Measurements from ENCODE around the gene ZDHHC8.
"Not testable (repeated sequence)": the region's sequence is repeated elsewhere in the genome, so short reads cannot be mapped to it uniquely, and the experiment has no call there.

The ZDHHC8 gene

GRCh38 chr22:20158391-20159036 is 26.9 kb downstream of the ZDHHC8 start:
- DNase-seq (ENCODE audit: low spot score): no peak

GRCh38 chr22:20159076-20159475 is 27.5 kb downstream of the ZDHHC8 start:
- no peak for DNase-seq (ENCODE audit: low spot score)

GRCh38 chr22:20159531-20159930 is 27.9 kb downstream of the ZDHHC8 start:
- DNase-seq (ENCODE audit: low spot score): not testable (repeated sequence)

GRCh38 chr22:20160041-20160440 is 28.4 kb downstream of the ZDHHC8 start:
- no peak for DNase-seq (ENCODE audit: low spot score)

GRCh38 chr22:20164863-20165262 is 33.3 kb downstream of the ZDHHC8 start:
- no peak for DNase-seq (ENCODE audit: low spot score)

- DNase-seq (ENCODE audit: low spot score): no peak
These were observed 33.8 kb downstream of the ZDHHC8 start for GRCh38 chr22:20165421-20165820.

- DNase-seq (ENCODE audit: low spot score): no peak
These were observed 34.3 kb downstream of the ZDHHC8 start for GRCh38 chr22:20165913-20166312.

- no peak for DNase-seq (ENCODE audit: low spot score)
These were observed 35.1 kb downstream of the ZDHHC8 start for GRCh38 chr22:20166703-20167102.

- no peak for DNase-seq (ENCODE audit: low spot score)
These were observed 36.2 kb downstream of the ZDHHC8 start for GRCh38 chr22:20167643-20168322.

GRCh38 chr22:20169253-20169822 is 37.7 kb downstream of the ZDHHC8 start:
- no peak for DNase-seq (ENCODE audit: low spot score)

- no peak for DNase-seq (ENCODE audit: low spot score)
These were observed 38.6 kb downstream of the ZDHHC8 start for GRCh38 chr22:20170170-20170569.

GRCh38 chr22:20171288-20172140 is 39.9 kb downstream of the ZDHHC8 start:
- DNase-seq (ENCODE audit: low spot score): no peak

- no peak for DNase-seq (ENCODE audit: low spot score)
These were observed 40.6 kb downstream of the ZDHHC8 start for GRCh38 chr22:20172141-20172613.

GRCh38 chr22:20173246-20173645 is 41.6 kb downstream of the ZDHHC8 start:
- no peak for DNase-seq (ENCODE audit: low spot score)

GRCh38 chr22:20173772-20174171 is 42.2 kb downstream of the ZDHHC8 start:
- no peak for DNase-seq (ENCODE audit: low spot score)

- no peak for DNase-seq (ENCODE audit: low spot score)
These were observed 43.4 kb downstream of the ZDHHC8 start for GRCh38 chr22:20174785-20175596.

- no peak for DNase-seq (ENCODE audit: low spot score)
These were observed 43.9 kb downstream of the ZDHHC8 start for GRCh38 chr22:20175597-20175900.

- no peak for DNase-seq (ENCODE audit: low spot score)
These were observed 44.9 kb downstream of the ZDHHC8 start for GRCh38 chr22:20176421-20177085.

- DNase-seq (ENCODE audit: low spot score): no peak
These were observed 45.8 kb downstream of the ZDHHC8 start for GRCh38 chr22:20177217-20177911.

- no peak for DNase-seq (ENCODE audit: low spot score)
These were observed 46.7 kb downstream of the ZDHHC8 start for GRCh38 chr22:20178075-20178914.
